Neural progenitor cell (in vitro differentiated cells): ENCODE data around the gene NDUFAF3. TPM values are rescaled to one million over a fixed set of nuclear protein-coding genes. Genes with fewer than 3 reads are reported as not detected.

Experiments
- DNase-seq: peaks from one replicate; pipeline ENCODE4 v3.0.0-alpha.2; 2016; ENCODE audit warnings: low spot score
- H2AFZ ChIP-seq: fragments of 200-600 bp; sonication (generic); replicated peaks from 2 replicates; pipeline ENCODE4 v1.6.1; 2016; ENCODE audit warnings: antibody characterized with exemption
- H3F3A ChIP-seq: fragments of 200-600 bp; sonication (generic); 2 replicates; pipeline ENCODE4 v1.6.1; 2016; ENCODE audit warnings: antibody characterized with exemption, low read depth
- H3K27ac ChIP-seq: fragments of 200-600 bp; sonication (generic); 2 replicates; pipeline ENCODE4 v1.5.1; 2016; ENCODE audit warnings: mild to moderate bottlenecking
- H3K27me3 ChIP-seq: fragments of 200-600 bp; sonication (generic); 2 replicates; pipeline ENCODE4 v1.6.1; 2016; ENCODE audit warnings: mild to moderate bottlenecking, moderate library complexity
- H3K36me3 ChIP-seq: fragments of 200-600 bp; sonication (generic); 2 replicates; pipeline ENCODE4 v1.5.1; 2016
- H3K4me1 ChIP-seq: fragments of 200-600 bp; sonication (generic); 2 replicates; pipeline ENCODE4 v1.6.1; 2016; ENCODE audit warnings: mixed run types
- H3K4me2 ChIP-seq: fragments of 200-600 bp; sonication (generic); 2 replicates; pipeline ENCODE4 v1.6.1; 2016
- H3K4me3 ChIP-seq: fragments of 200-600 bp; sonication (generic); 2 replicates; pipeline ENCODE4 v1.5.1; 2016
- H3K79me2 ChIP-seq: fragments of 200-600 bp; sonication (generic); 2 replicates; pipeline ENCODE4 v1.6.1; 2016; ENCODE audit warnings: low read depth
- H3K9ac ChIP-seq: fragments of 200-600 bp; sonication (generic); 2 replicates; pipeline ENCODE4 v1.6.1; 2016
- H3K9me3 ChIP-seq: fragments of 200-600 bp; sonication (generic); 2 replicates; pipeline ENCODE4 v1.5.1; 2016; ENCODE audit warnings: low read depth
- H4K20me1 ChIP-seq: fragments of 200-600 bp; sonication (generic); 2 replicates; pipeline ENCODE4 v1.6.1; 2016; ENCODE audit warnings: low read depth
- H3K27ac Mint-ChIP-seq: 3 replicates; pipeline ENCODE4 v1.8.0; 2021; ENCODE audit warnings: mixed read lengths
- H3K27me3 Mint-ChIP-seq: 2 replicates; pipeline ENCODE4 v1.8.0; 2022; ENCODE audit warnings: low read depth, mild to moderate bottlenecking, inconsistent platforms, moderate library complexity, mixed read lengths; ENCODE audit not compliant: insufficient read depth
- H3K36me3 Mint-ChIP-seq: 3 replicates; pipeline ENCODE4 v1.8.0; 2021; ENCODE audit warnings: mixed read lengths
- H3K4me1 Mint-ChIP-seq: 3 replicates; pipeline ENCODE4 v1.8.0; 2021; ENCODE audit warnings: mixed read lengths
- H3K4me3 Mint-ChIP-seq: 3 replicates; pipeline ENCODE4 v1.8.0; 2021; ENCODE audit warnings: mild to moderate bottlenecking, moderate library complexity, mixed read lengths
- H3K9me3 Mint-ChIP-seq: 3 replicates; pipeline ENCODE4 v1.8.0; 2020; ENCODE audit warnings: mixed read lengths
- CTCF ChIP-seq: fragments of 200-600 bp; sonication (generic); IDR thresholded peaks from 2 replicates; pipeline ENCODE4 v1.5.1; 2017; ENCODE audit warnings: antibody characterized with exemption, mild to moderate bottlenecking
- EZH2 ChIP-seq: fragments of 200-600 bp; sonication (generic); IDR thresholded peaks from 2 replicates; pipeline ENCODE4 v1.6.1; 2017; ENCODE audit warnings: antibody characterized with exemption, mild to moderate bottlenecking, moderate library complexity
- EZH2phosphoT487 ChIP-seq: fragments of 200-600 bp; sonication (generic); IDR thresholded peaks from 2 replicates; pipeline ENCODE4 v1.6.1; 2017; ENCODE audit warnings: antibody characterized with exemption
- total RNA-seq: library from RNA; depleted of rRNA; stranded (reverse); fragments of >200 nt; gene quantifications from 2 replicates; pipeline ENCODE4 v1.2.3, GENCODE V29; 2015; ENCODE audit warnings: low replicate concordance

NDUFAF3 gene
- total RNA-seq, 1 donor from 2014 or later, result 26.2 TPM

- Histone ChIP-seq H4K20me1 (no peaks in the 10 kb centered on the region), H3K36me3 (no peaks in the 10 kb centered on the region), H2AFZ (no peak overlapping the region), H3K27me3 (no peaks in the 10 kb centered on the region), H3K4me2 (peak overlapping the region; percentile 94), H3F3A (peaks cover 24% of the 10 kb centered on the region), H3K4me3 (peak overlapping the region; percentile 85), H3K27ac (no peak overlapping the region), H3K9me3 (no peaks in the 10 kb centered on the region), H3K79me2 (peaks cover 43% of the 10 kb centered on the region), H3K4me1 (peaks cover 17% of the 10 kb centered on the region), H3K9ac (no peak overlapping the region)
- Mint-ChIP-seq H3K4me3 (peak overlapping the region; percentile 73), H3K36me3 (peaks cover 12% of the 10 kb centered on the region), H3K4me1 (peaks cover 26% of the 10 kb centered on the region), H3K27ac (no peak overlapping the region), H3K9me3 (no peaks in the 10 kb centered on the region), H3K27me3 (peaks cover 6% of the 10 kb centered on the region)
- DNase-seq, result no peak
- no peak for TF ChIP-seq EZH2phosphoT487
- TF ChIP-seq CTCF, result no peak
- TF ChIP-seq EZH2, result no peak
Measured at GRCh38 chr3:48991851-48992545, 29.9 kb upstream of the NDUFAF3 start.

- H3K4me1 Mint-ChIP-seq, result peaks cover 37% of the 10 kb centered on the region
- Histone ChIP-seq H3K4me2 (no peak overlapping the region), H3K79me2 (peaks cover 34% of the 10 kb centered on the region), H4K20me1 (peaks cover 17% of the 10 kb centered on the region), H3K9me3 (no peaks in the 10 kb centered on the region), H2AFZ (no peak overlapping the region), H3K4me3 (no peak overlapping the region), H3K36me3 (no peaks in the 10 kb centered on the region), H3K27me3 (no peaks in the 10 kb centered on the region), H3K27ac (no peak overlapping the region), H3K4me1 (peaks cover 27% of the 10 kb centered on the region), H3K9ac (no peak overlapping the region), H3F3A (peaks cover 30% of the 10 kb centered on the region)
- no peaks in the 10 kb centered on the region for H3K9me3 Mint-ChIP-seq
- no peak overlapping the region for H3K4me3 Mint-ChIP-seq
- H3K27ac Mint-ChIP-seq, result no peak overlapping the region
- peaks cover 11% of the 10 kb centered on the region for H3K36me3 Mint-ChIP-seq
- H3K27me3 Mint-ChIP-seq, result peaks cover 9% of the 10 kb centered on the region
- DNase-seq, result no peak
- TF ChIP-seq CTCF (no peak), EZH2phosphoT487 (no peak), EZH2 (no peak)
Measured at GRCh38 chr3:48993834-48994233, 28.1 kb upstream of the NDUFAF3 start.

GRCh38 chr3:48996640-48997039, 25.3 kb upstream of the NDUFAF3 start:
- H3F3A ChIP-seq, result peaks cover 12% of the 10 kb centered on the region
- H3K27ac ChIP-seq, result no peak overlapping the region
- TF ChIP-seq EZH2 (no peak), EZH2phosphoT487 (no peak), CTCF (no peak)
- H3K36me3 ChIP-seq, result no peaks in the 10 kb centered on the region
- peaks cover 27% of the 10 kb centered on the region for H3K4me1 Mint-ChIP-seq
- no peak overlapping the region for H3K9ac ChIP-seq
- peaks cover 30% of the 10 kb centered on the region for H3K4me1 ChIP-seq
- peaks cover 8% of the 10 kb centered on the region for H3K27me3 Mint-ChIP-seq
- no peaks in the 10 kb centered on the region for H3K27me3 ChIP-seq
- H3K36me3 Mint-ChIP-seq, result peaks cover 11% of the 10 kb centered on the region
- peaks cover 26% of the 10 kb centered on the region for H4K20me1 ChIP-seq
- H3K79me2 ChIP-seq, result peaks cover 12% of the 10 kb centered on the region
- no peak for DNase-seq
- H3K4me3 Mint-ChIP-seq, result no peak overlapping the region
- H3K4me3 ChIP-seq, result no peak overlapping the region
- H3K27ac Mint-ChIP-seq, result no peak overlapping the region
- H3K9me3 Mint-ChIP-seq, result no peaks in the 10 kb centered on the region
- no peak overlapping the region for H3K4me2 ChIP-seq
- H2AFZ ChIP-seq, result no peak overlapping the region
- H3K9me3 ChIP-seq, result no peaks in the 10 kb centered on the region
